H1 (cell line): Measurements from ENCODE around the gene TRIM31. TPM values are rescaled to one million over a fixed set of nuclear protein-coding genes. Genes with fewer than 3 reads are reported as not detected.

ENCODE experiments used
- CTCF ChIA-PET: fragments of 300-600 bp; sonication (Branson Sonifier 250); formaldehyde crosslinking; loops from one replicate; lab custom pipeline; 2021; ENCODE audit not compliant: partially characterized antibody; lab: Charles Lee
- POLR2A ChIA-PET: fragments of 300-600 bp; sonication (Branson Sonifier 250); formaldehyde crosslinking; loops from one replicate; lab custom pipeline; 2021; ENCODE audit warnings: inconsistent platforms; ENCODE audit not compliant: partially characterized antibody; lab: Charles Lee
- DNase-seq, 2 experiments: peaks; one replicate each; pipeline versions ENCODE4 v3.0.0 to v3.0.0-alpha.2; 2010 to 2022; ENCODE audit warnings: low spot score in 2 of 2, low read depth in 1 of 2, mixed read lengths in 1 of 2
- FAIRE-seq: peaks from 2 replicates; lab custom pipeline; 2011; peaks lifted over from hg19 to GRCh38; lab: Jason Lieb, UNC
- H2AFZ ChIP-seq: 2 replicates; pipeline ENCODE4 v1.8.1; 2012; ENCODE audit warnings: low read length, inconsistent platforms
- H2AK5ac ChIP-seq: 2 replicates; pipeline ENCODE4 v1.6.1; 2013; ENCODE audit warnings: low read depth, low read length
- H2BK120ac ChIP-seq: replicated peaks from 2 replicates; pipeline ENCODE3; 2013; ENCODE audit warnings: low read depth, low read length, inconsistent platforms
- H2BK12ac ChIP-seq: 2 replicates; pipeline ENCODE4 v1.6.1; 2013; ENCODE audit warnings: low read depth, low read length
- H2BK15ac ChIP-seq: 2 replicates; pipeline ENCODE4 v1.6.1; 2013; ENCODE audit warnings: low read length
- H2BK20ac ChIP-seq: 2 replicates; pipeline ENCODE4 v1.6.1; 2013; ENCODE audit warnings: low read length
- H2BK5ac ChIP-seq: 2 replicates; pipeline ENCODE4 v1.6.1; 2013; ENCODE audit warnings: low read depth, low read length
- H3K14ac ChIP-seq: 2 replicates; pipeline ENCODE4 v1.6.1; 2013; ENCODE audit warnings: inconsistent platforms; ENCODE audit not compliant: insufficient read length
- H3K18ac ChIP-seq: 2 replicates; pipeline ENCODE4 v1.6.1; 2013; ENCODE audit warnings: low read length; ENCODE audit errors: extremely low read depth
- H3K23ac ChIP-seq: 2 replicates; pipeline ENCODE4 v1.6.1; 2013; ENCODE audit warnings: inconsistent platforms; ENCODE audit not compliant: insufficient read length
- H3K23me2 ChIP-seq: 2 replicates; pipeline ENCODE4 v1.6.1; 2013; ENCODE audit warnings: low read depth, low read length
- H3K27ac ChIP-seq: 2 replicates; pipeline ENCODE4 v1.6.1; 2011; ENCODE audit warnings: low read depth, low read length, inconsistent platforms
- H3K27me3 ChIP-seq, 4 experiments: replicated peaks in 1 of 4; 1 replicate in 1 of 4; 2 replicates in 3 of 4; pipeline versions ENCODE4 v1.6.1 to v1.8.1; 2011 to 2013; ENCODE audit warnings: low read length in 3 of 4, mild to moderate bottlenecking in 3 of 4, inconsistent platforms in 2 of 4, mixed read lengths in 2 of 4, moderate library complexity in 1 of 4; ENCODE audit not compliant: control insufficient read depth in 3 of 4, insufficient read depth in 3 of 4; ENCODE audit errors: extremely low read depth in 1 of 4
- H3K36me3 ChIP-seq, 4 experiments: 2 replicates each; pipeline versions ENCODE4 v1.6.1 to v1.8.1; 2011 to 2013; ENCODE audit warnings: mild to moderate bottlenecking in 4 of 4, low read length in 3 of 4, moderate library complexity in 2 of 4, control low read depth in 1 of 4, inconsistent platforms in 1 of 4; ENCODE audit not compliant: insufficient read depth in 4 of 4, control insufficient read depth in 2 of 4
- H3K4ac ChIP-seq: replicated peaks from 2 replicates; pipeline ENCODE3; 2013; ENCODE audit warnings: low read length, low read depth, mixed read lengths, inconsistent platforms; ENCODE audit not compliant: insufficient read length
- H3K4me1 ChIP-seq, 4 experiments: replicated peaks in 1 of 4; 1 replicate in 1 of 4; 2 replicates in 3 of 4; pipeline versions ENCODE4 v1.6.1 to v1.8.1; 2011 to 2013; ENCODE audit warnings: low read length in 3 of 4, inconsistent platforms in 2 of 4, mixed read lengths in 1 of 4; ENCODE audit not compliant: insufficient read depth in 4 of 4, control insufficient read depth in 3 of 4
- H3K4me2 ChIP-seq, 2 experiments: 2 replicates each; pipeline versions ENCODE4 v1.6.1 to v1.8.1; 2011 to 2013; ENCODE audit warnings: low read depth in 2 of 2, low read length in 2 of 2, control low read depth in 1 of 2, inconsistent platforms in 1 of 2, mild to moderate bottlenecking in 1 of 2; ENCODE audit not compliant: insufficient read depth in 1 of 2
- H3K4me3 ChIP-seq, 4 experiments: fragments of 200-600, 300-600 bp in 1 of 4; sonication (generic), shearing (Covaris generic), sonication (Bioruptor Twin) in 1 of 4; 2 replicates each; pipeline versions ENCODE4 v1.5.1 to v1.8.1; 2011 to 2016; ENCODE audit warnings: low read length in 4 of 4, low read depth in 3 of 4, control low read depth in 2 of 4, inconsistent platforms in 2 of 4, mild to moderate bottlenecking in 2 of 4, mixed read lengths in 1 of 4, moderate library complexity in 1 of 4; ENCODE audit not compliant: insufficient read depth in 2 of 4; ENCODE audit errors: extremely low read depth in 1 of 4
- H3K56ac ChIP-seq: replicated peaks from 2 replicates; pipeline ENCODE3; 2013; ENCODE audit warnings: low read depth, mild to moderate bottlenecking, mixed read lengths, low read length, inconsistent platforms; ENCODE audit not compliant: insufficient read length
- H3K79me1 ChIP-seq: 2 replicates; pipeline ENCODE4 v1.6.1; 2013; ENCODE audit warnings: low read depth, low read length, control low read depth
- H3K79me2 ChIP-seq, 2 experiments: 2 replicates each; pipeline versions ENCODE4 v1.6.1 to v1.8.1; 2012 to 2013; ENCODE audit warnings: low read length in 2 of 2, mild to moderate bottlenecking in 2 of 2, inconsistent platforms in 1 of 2; ENCODE audit not compliant: insufficient read depth in 2 of 2, control insufficient read depth in 1 of 2
- H3K9ac ChIP-seq, 4 experiments: replicated peaks in 1 of 4; 1 replicate in 1 of 4; 2 replicates in 3 of 4; pipeline versions ENCODE4 v1.6.1 to v1.8.1; 2011 to 2013; ENCODE audit warnings: low read depth in 3 of 4, low read length in 3 of 4, control low read depth in 2 of 4, mild to moderate bottlenecking in 2 of 4, moderate library complexity in 2 of 4, inconsistent platforms in 1 of 4; ENCODE audit errors: extremely low read depth in 1 of 4
- H3K9me3 ChIP-seq, 2 experiments: 2 replicates each; pipeline versions ENCODE4 v1.6.1 to v1.8.1; 2012 to 2013; ENCODE audit warnings: mild to moderate bottlenecking in 2 of 2, moderate library complexity in 2 of 2, control low read depth in 1 of 2, inconsistent platforms in 1 of 2, low read depth in 1 of 2, low read length in 1 of 2, mixed read lengths in 1 of 2; ENCODE audit not compliant: insufficient read depth in 2 of 2
- H4K20me1 ChIP-seq, 2 experiments: replicated peaks in 1 of 2; 2 replicates each; pipeline versions ENCODE3 to v1.8.1; 2011 to 2013; ENCODE audit warnings: inconsistent platforms in 2 of 2, low read length in 2 of 2, mild to moderate bottlenecking in 1 of 2; ENCODE audit not compliant: insufficient read depth in 2 of 2, control insufficient read depth in 1 of 2
- H4K5ac ChIP-seq: 2 replicates; pipeline ENCODE4 v1.6.1; 2013; ENCODE audit warnings: low read length, low read depth, mixed read lengths, inconsistent platforms; ENCODE audit not compliant: insufficient read length
- H4K8ac ChIP-seq: 2 replicates; pipeline ENCODE4 v1.8.0; 2013; ENCODE audit warnings: mild to moderate bottlenecking, moderate library complexity, low read length, inconsistent platforms; ENCODE audit not compliant: insufficient read depth; ENCODE audit errors: extremely low read depth
- H4K91ac ChIP-seq: replicated peaks from 2 replicates; pipeline ENCODE3; 2013; ENCODE audit warnings: low read length, mixed read lengths, inconsistent platforms; ENCODE audit not compliant: insufficient read length
- EGR1 ChIP-seq: IDR thresholded peaks from 2 replicates; pipeline ENCODE4 v1.6.1; 2011; ENCODE audit warnings: low read depth, low read length, borderline replicate concordance
- WGBS, 2 experiments: shearing (Covaris generic) in 1 of 2; methylation state at CpG; one replicate each; pipeline versions ENCODE4 v1.1.6 to v1.1.7; 2013 to 2015; ENCODE audit warnings: low lambda C conversion rate in 2 of 2, mixed read lengths in 2 of 2, inconsistent platforms in 1 of 2, low coverage in 1 of 2, missing lambda C conversion rate in 1 of 2; ENCODE audit not compliant: insufficient replicate concordance in 2 of 2, insufficient coverage in 1 of 2, insufficient read length in 1 of 2; ENCODE audit errors: extremely low coverage in 1 of 2, missing lambda C conversion rate in 1 of 2; 5-methylcytosine and 5-hydroxymethylcytosine counted together
- polyA plus RNA-seq, 7 experiments: library from polyadenylated mRNA; depleted of rRNA in 3 of 7; stranded (reverse) in 5 of 7; unstranded in 2 of 7; fragments of >200 nt in 5 of 7; fragments of 200-250 nt in 2 of 7; gene quantifications; 1 replicate in 5 of 7; 2 replicates in 1 of 7; 4 replicates in 1 of 7; pipeline versions ENCODE4 v1.2.1 to v1.2.3, GENCODE V29; 2011 to 2013; ENCODE audit warnings: missing spikeins in 2 of 7, mixed read lengths in 2 of 7
- total RNA-seq: library from RNA; stranded (reverse); fragmentation: NEBNext Ultra II Directional; extraction: Animal tissue kit (Norgen Biotek cat#: 25700); gene quantifications from 2 replicates; pipeline ENCODE4 v1.2.1, GENCODE V29; 2021

TRIM31 gene
- total and polyA plus RNA-seq, 2 of the 8 experiments (the other 6 are each of a cell fraction or from before 2014, with no cell fraction given) = not detected

DNA sequence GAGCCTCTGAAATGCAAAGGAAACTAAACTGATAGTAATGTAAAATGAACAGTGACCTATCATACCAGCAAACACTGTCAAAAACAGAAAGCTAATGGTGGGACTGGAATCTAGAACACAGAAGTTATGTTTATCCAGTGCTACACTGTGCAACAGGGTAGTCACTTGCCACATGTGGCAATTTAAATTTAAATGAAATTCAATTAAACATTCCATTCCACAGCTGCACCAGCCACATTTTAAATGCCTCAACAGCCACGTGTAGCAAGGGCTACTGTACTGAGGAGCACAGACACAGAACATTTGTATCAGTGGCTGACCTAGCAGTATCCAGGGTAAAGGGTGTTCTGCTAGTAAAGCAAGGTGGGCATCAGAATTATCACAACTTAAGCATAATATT is 57.4 kb downstream of the TRIM31 start:
- POLR2A ChIA-PET = no interaction called here
- peaks cover 0 to 4% (median 2%) of the 10 kb centered on the region in 4 experiments; a peak in 3 of 7 replicates for H3K4me1 ChIP-seq
- no peak overlapping the region for H2BK5ac ChIP-seq
- peaks cover 5% of the 10 kb centered on the region; the same call in 1 of the 2 replicates for H3K23me2 ChIP-seq
- H3K79me1 ChIP-seq = no peaks in the 10 kb centered on the region
- H4K5ac ChIP-seq = no peak overlapping the region
- H3K27ac ChIP-seq = no peak overlapping the region
- no peak overlapping the region for H3K4ac ChIP-seq
- DNase-seq = no peak
- no peak overlapping the region for H2BK20ac ChIP-seq
- 60% methylated on average over 1 of the region's 1 CpG; no CpG with 5 or more reads in 1 of the 2 experiments for WGBS, 2 experiments
- no peak overlapping the region for H3K56ac ChIP-seq
- no peak overlapping the region for H2BK15ac ChIP-seq
- no peak for FAIRE-seq
- H3K36me3 ChIP-seq = peaks cover 0 to 4% (median under 1%) of the 10 kb centered on the region in 4 experiments; a peak in 3 of 8 replicates
- no peak for TF ChIP-seq EGR1
- H3K18ac ChIP-seq = no peak overlapping the region
- no peaks in the 10 kb centered on the region for H3K27me3 ChIP-seq
- H3K9ac ChIP-seq = no peak overlapping the region
- no peaks in the 10 kb centered on the region for H4K20me1 ChIP-seq
- peaks cover 0 to 8% of the 10 kb centered on the region in 2 experiments; a peak in 2 of 4 replicates for H3K79me2 ChIP-seq
- H2AFZ ChIP-seq = no peak overlapping the region
- H3K4me3 ChIP-seq = no peak overlapping the region
- CTCF ChIA-PET = interaction anchor here (2.0 kb wide), 1 partner anchor 18 kb away, joined by 7 read pairs; no protein-coding TSS in a partner anchor
- no peak overlapping the region for H4K8ac ChIP-seq
- no peaks in the 10 kb centered on the region for H3K9me3 ChIP-seq
- H2BK12ac ChIP-seq = no peak overlapping the region
- no peak overlapping the region for H2AK5ac ChIP-seq
- no peak overlapping the region for H3K14ac ChIP-seq
- H3K23ac ChIP-seq = no peak overlapping the region
- H3K4me2 ChIP-seq = no peak overlapping the region
- no peak overlapping the region for H2BK120ac ChIP-seq
- H4K91ac ChIP-seq = no peak overlapping the region
